ENCODE data around the gene NBAS.

NBAS gene

GRCh38 chr2:15363734-15364133 is 197.4 kb downstream of the NBAS start:
- CTCF ChIA-PET = interaction anchor here (0.8 to 2.2 kb wide), 3 partner anchors 9 to 47 kb away, joined by 3 to 5 read pairs (median 3); no protein-coding TSS in a partner anchor
- no peak for TF ChIP-seq CTCF (IDR thresholded peaks at IDR 0.05; ENCODE audit: control extremely low read depth, extremely low read depth, low read depth, missing control alignments)

GRCh38 chr2:15363142-15363541 is 198.0 kb downstream of the NBAS start:
- CTCF ChIA-PET = interaction anchor here (2.2 kb wide), 1 partner anchor 10 kb away, joined by 5 read pairs; no protein-coding TSS in a partner anchor
- DNase-seq (ENCODE audit: extremely low spot score) = no peak
- no peak for TF ChIP-seq CTCF (IDR thresholded peaks at IDR 0.05; ENCODE audit: control extremely low read depth, extremely low read depth, low read depth, missing control alignments)
- POLR2A ChIA-PET = no interaction called here

More at GRCh38 chr2:15363734-15364133, 197.4 kb downstream of the NBAS start:
- POLR2A ChIA-PET = no interaction called here
- DNase-seq (ENCODE audit: extremely low spot score) = no peak

- POLR2A ChIA-PET = no interaction called here
- no peak for DNase-seq (ENCODE audit: extremely low spot score)
- TF ChIP-seq CTCF (IDR thresholded peaks at IDR 0.05; ENCODE audit: control extremely low read depth, extremely low read depth, low read depth, missing control alignments) = no peak
- CTCF ChIA-PET = no interaction called here
Observed at GRCh38 chr2:15359716-15360531, 201.2 kb downstream of the NBAS start.

- no peak for TF ChIP-seq CTCF (IDR thresholded peaks at IDR 0.05; ENCODE audit: control extremely low read depth, extremely low read depth, low read depth, missing control alignments)
- CTCF ChIA-PET = no interaction called here
- POLR2A ChIA-PET = no interaction called here
- DNase-seq (ENCODE audit: extremely low spot score) = no peak
Observed at GRCh38 chr2:15357922-15358321, 203.2 kb downstream of the NBAS start.

- POLR2A ChIA-PET = no interaction called here
- no peak for TF ChIP-seq CTCF (IDR thresholded peaks at IDR 0.05; ENCODE audit: control extremely low read depth, extremely low read depth, low read depth, missing control alignments)
- CTCF ChIA-PET = no interaction called here
- no peak for DNase-seq (ENCODE audit: extremely low spot score)
Observed at GRCh38 chr2:15357186-15357585, 203.9 kb downstream of the NBAS start.

GRCh38 chr2:15355386-15355785 is 205.7 kb downstream of the NBAS start:
- DNase-seq (ENCODE audit: extremely low spot score) = no peak
- CTCF ChIA-PET = interaction anchor here (1.0 kb wide), 1 partner anchor 23 kb away, joined by 3 read pairs; no protein-coding TSS in a partner anchor
- POLR2A ChIA-PET = no interaction called here
- TF ChIP-seq CTCF (IDR thresholded peaks at IDR 0.05; ENCODE audit: control extremely low read depth, extremely low read depth, low read depth, missing control alignments) = no peak

Data from GM10248 (cell line).